DND-41 (cell line): ENCODE measurements around the gene MRPL40.
A peak's percentile ranks its signal among the peaks of the same experiment; 100 is the strongest.
"Not testable (repeated sequence)": the region's sequence is repeated elsewhere in the genome, so short reads cannot be mapped to it uniquely, and the experiment has no call there.

Experiments used
- ATAC-seq: fragments of 200-7000 bp; cut with Tn5 transposase; 3 replicates; pipeline ENCODE4 v1.9.1; 2021; ENCODE audit warnings: low read depth; ENCODE audit not compliant: insufficient read depth
- DNase-seq: peaks from one replicate; pipeline ENCODE4 v3.0.0-alpha.2; 2020
- H2AFZ ChIP-seq: 2 replicates; pipeline ENCODE4 v1.6.0; 2012; ENCODE audit warnings: low read depth, low read length
- H3K27ac ChIP-seq: 2 replicates; pipeline ENCODE4 v1.5.1; 2012; ENCODE audit warnings: low read length, inconsistent platforms
- H3K27me3 ChIP-seq: fragments of 200-600 bp; sonication (generic); 2 replicates; pipeline ENCODE4 v1.6.0; 2012; ENCODE audit warnings: low read length, mild to moderate bottlenecking, inconsistent platforms; ENCODE audit not compliant: insufficient read depth, poor library complexity
- H3K36me3 ChIP-seq: 2 replicates; pipeline ENCODE4 v1.5.1; 2012; ENCODE audit warnings: low read length, inconsistent platforms; ENCODE audit not compliant: insufficient read depth
- H3K4me1 ChIP-seq: 2 replicates; pipeline ENCODE4 v1.5.1; 2012; ENCODE audit warnings: mild to moderate bottlenecking, low read length; ENCODE audit not compliant: insufficient read depth
- H3K4me2 ChIP-seq: 2 replicates; pipeline ENCODE4 v1.6.0; 2012; ENCODE audit warnings: mild to moderate bottlenecking, moderate library complexity, low read length, inconsistent platforms; ENCODE audit not compliant: insufficient read depth
- H3K4me3 ChIP-seq, 2 experiments: fragments of 200-600 bp in 1 of 2; shearing (Covaris generic) in 1 of 2; 2 replicates each; pipeline ENCODE4 v1.5.1; 2012 to 2016; ENCODE audit warnings: inconsistent platforms in 2 of 2, low read length in 2 of 2, mild to moderate bottlenecking in 2 of 2, low read depth in 1 of 2, moderate library complexity in 1 of 2
- H3K79me2 ChIP-seq: 2 replicates; pipeline ENCODE4 v1.6.0; 2012; ENCODE audit warnings: low read length, inconsistent platforms; ENCODE audit not compliant: insufficient read depth
- H3K9ac ChIP-seq: 2 replicates; pipeline ENCODE4 v1.6.0; 2012; ENCODE audit warnings: low read depth, mild to moderate bottlenecking, inconsistent platforms, low read length, moderate library complexity
- H3K9me3 ChIP-seq: 2 replicates; pipeline ENCODE4 v1.5.1; 2012; ENCODE audit warnings: low read length, moderate library complexity, mild to moderate bottlenecking, inconsistent platforms; ENCODE audit not compliant: insufficient read depth, severe bottlenecking
- H4K20me1 ChIP-seq: 2 replicates; pipeline ENCODE4 v1.6.0; 2012; ENCODE audit warnings: low read length; ENCODE audit not compliant: insufficient read depth
- CTCF ChIP-seq: IDR thresholded peaks from 2 replicates; pipeline ENCODE4 v1.5.1; 2012; ENCODE audit warnings: borderline replicate concordance, low read length, moderate library complexity, mild to moderate bottlenecking; ENCODE audit not compliant: poor library complexity, severe bottlenecking; ENCODE audit errors: extremely low read depth
- EZH2 ChIP-seq: IDR thresholded peaks from 3 replicates; pipeline ENCODE4 v1.6.1; 2012; ENCODE audit warnings: borderline replicate concordance, low read depth, mild to moderate bottlenecking, moderate library complexity, low read length, inconsistent platforms; ENCODE audit not compliant: severe bottlenecking

MRPL40 gene

GRCh38 chr22:19431649-19432132, 654 bp upstream of the MRPL40 start, which contains the start of gene HIRA:
Gene HIRA (minus strand): TSS chr22:19431733. CDS start chr22:19431476, 257 bp downstream.
- H3K79me2 ChIP-seq = peaks cover 70% of the 10 kb centered on the region
- peaks cover 35% of the 10 kb centered on the region for H4K20me1 ChIP-seq
- ATAC-seq = peak; percentile 59
- no peaks in the 10 kb centered on the region for H3K9me3 ChIP-seq
- no peak for TF ChIP-seq EZH2
- TF ChIP-seq CTCF = peak; percentile 3
- peak within 1 kb of the TSS; percentile 88 for H3K4me2 ChIP-seq
- H3K4me1 ChIP-seq = peaks cover 54% of the 10 kb centered on the region
- peaks cover 41% of the 10 kb centered on the region for H3K36me3 ChIP-seq
- no peaks in the 10 kb centered on the region for H3K27me3 ChIP-seq
- peak; percentile 88 for DNase-seq
- peak within 1 kb of the TSS; percentile 100 for H3K9ac ChIP-seq
- peak within 1 kb of the TSS; percentile 94 for H2AFZ ChIP-seq
- peak within 1 kb of the TSS; percentile 97 for H3K27ac ChIP-seq
- H3K4me3 ChIP-seq = peak within 1 kb of the TSS; percentile 92 to 96

GRCh38 chr22:19434401-19434800, 2.1 kb downstream of the MRPL40 start:
- H3K79me2 ChIP-seq = peaks cover 51% of the 10 kb centered on the region
- DNase-seq = no peak
- no peak for TF ChIP-seq CTCF
- H2AFZ ChIP-seq = no peak overlapping the region
- H3K4me3 ChIP-seq = no peak overlapping the region
- H3K4me2 ChIP-seq = no peak overlapping the region
- no peak overlapping the region for H3K9ac ChIP-seq
- H3K9me3 ChIP-seq = no peaks in the 10 kb centered on the region
- peaks cover 24% of the 10 kb centered on the region for H4K20me1 ChIP-seq
- ATAC-seq = no peak
- H3K27ac ChIP-seq = no peak overlapping the region
- peaks cover 28% of the 10 kb centered on the region for H3K36me3 ChIP-seq
- peaks cover 29% of the 10 kb centered on the region for H3K4me1 ChIP-seq
- no peaks in the 10 kb centered on the region for H3K27me3 ChIP-seq

- H3K9me3 ChIP-seq = no peaks in the 10 kb centered on the region
- H4K20me1 ChIP-seq = peaks cover 19% of the 10 kb centered on the region
- H2AFZ ChIP-seq = no peak overlapping the region
- H3K27me3 ChIP-seq = no peaks in the 10 kb centered on the region
- H3K4me3 ChIP-seq = no peak overlapping the region
- DNase-seq = no peak
- H3K79me2 ChIP-seq = peaks cover 49% of the 10 kb centered on the region
- no peak for ATAC-seq
- H3K36me3 ChIP-seq = peaks cover 25% of the 10 kb centered on the region
- no peak overlapping the region for H3K27ac ChIP-seq
- H3K9ac ChIP-seq = no peak overlapping the region
- H3K4me1 ChIP-seq = peaks cover 23% of the 10 kb centered on the region
- no peak overlapping the region for H3K4me2 ChIP-seq
- TF ChIP-seq EZH2 = no peak
- TF ChIP-seq CTCF = no peak
Observed at GRCh38 chr22:19434829-19435580, 2.7 kb downstream of the MRPL40 start.

GRCh38 chr22:19436444-19437161, 4.3 kb downstream of the MRPL40 start:
- H3K4me2 ChIP-seq, H3K27me3 ChIP-seq, H3K9ac ChIP-seq, H3K27ac ChIP-seq, H3K4me3 ChIP-seq, H3K9me3 ChIP-seq, H2AFZ ChIP-seq, DNase-seq, ATAC-seq: not testable (repeated sequence)
- Histone ChIP-seq H3K79me2 (peaks cover 51% of the 10 kb centered on the region), H3K4me1 (peaks cover 16% of the 10 kb centered on the region), H3K36me3 (peaks cover 33% of the 10 kb centered on the region), H4K20me1 (peaks cover 20% of the 10 kb centered on the region; the same call in 1 of the 2 replicates)
